Measurements from ENCODE around the gene ASAP3.

DNA sequence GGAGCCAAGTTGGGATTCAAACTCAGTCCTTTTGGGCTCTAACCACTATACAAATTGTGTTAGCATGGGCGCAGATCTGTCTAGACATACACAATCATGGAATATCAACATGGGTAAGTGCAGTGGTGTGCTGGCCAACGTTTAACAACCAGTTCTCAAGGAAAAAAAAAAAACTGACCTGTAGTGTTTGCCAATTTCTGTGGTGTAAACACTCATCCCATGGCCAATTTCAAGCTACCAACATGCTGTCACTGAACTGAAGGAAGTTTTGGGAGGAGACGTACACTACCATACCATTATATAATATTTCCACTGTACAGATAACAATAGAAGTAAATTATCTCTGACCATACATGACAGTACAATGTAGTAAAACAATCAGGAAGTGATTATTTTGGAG lies 62.6 kb downstream of the ASAP3 start:
- TF ChIP-seq, protein P1, sequence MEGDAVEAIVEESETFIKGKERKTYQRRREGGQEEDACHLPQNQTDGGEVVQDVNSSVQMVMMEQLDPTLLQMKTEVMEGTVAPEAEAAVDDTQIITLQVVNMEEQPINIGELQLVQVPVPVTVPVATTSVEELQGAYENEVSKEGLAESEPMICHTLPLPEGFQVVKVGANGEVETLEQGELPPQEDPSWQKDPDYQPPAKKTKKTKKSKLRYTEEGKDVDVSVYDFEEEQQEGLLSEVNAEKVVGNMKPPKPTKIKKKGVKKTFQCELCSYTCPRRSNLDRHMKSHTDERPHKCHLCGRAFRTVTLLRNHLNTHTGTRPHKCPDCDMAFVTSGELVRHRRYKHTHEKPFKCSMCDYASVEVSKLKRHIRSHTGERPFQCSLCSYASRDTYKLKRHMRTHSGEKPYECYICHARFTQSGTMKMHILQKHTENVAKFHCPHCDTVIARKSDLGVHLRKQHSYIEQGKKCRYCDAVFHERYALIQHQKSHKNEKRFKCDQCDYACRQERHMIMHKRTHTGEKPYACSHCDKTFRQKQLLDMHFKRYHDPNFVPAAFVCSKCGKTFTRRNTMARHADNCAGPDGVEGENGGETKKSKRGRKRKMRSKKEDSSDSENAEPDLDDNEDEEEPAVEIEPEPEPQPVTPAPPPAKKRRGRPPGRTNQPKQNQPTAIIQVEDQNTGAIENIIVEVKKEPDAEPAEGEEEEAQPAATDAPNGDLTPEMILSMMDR (IDR thresholded peaks at IDR 0.05; ENCODE audit: insufficient read depth, low read depth, low read length): no peak
- TF ChIP-seq EZH2 (IDR thresholded peaks at IDR 0.05; ENCODE audit: insufficient read depth, low read length): no peak
